HEK293T (cell line): ENCODE results near the gene SUCLG2.

ENCODE experiments used
- BHLHE40 ChIP-seq: fragments of 450-650 bp; IDR thresholded peaks from 2 replicates; pipeline ENCODE4 v1.6.1; 2016; ENCODE audit warnings: mild to moderate bottlenecking, moderate library complexity, borderline replicate concordance
- FOXA1 ChIP-seq: fragments of 450-650 bp; IDR thresholded peaks from 2 replicates; pipeline ENCODE4 v1.6.1; 2016; ENCODE audit warnings: mild to moderate bottlenecking
- L3MBTL2 ChIP-seq: fragments of 450-650 bp; conservative IDR thresholded peaks from 2 replicates; pipeline ENCODE4 v1.6.1; 2016; ENCODE audit warnings: mild to moderate bottlenecking
- LEF1 ChIP-seq: fragments of 450-650 bp; IDR thresholded peaks from 2 replicates; pipeline ENCODE4 v1.6.1; 2017; ENCODE audit warnings: mild to moderate bottlenecking, borderline replicate concordance
- SUZ12 ChIP-seq: fragments of 450-650 bp; IDR thresholded peaks from 2 replicates; pipeline ENCODE4 v1.6.1; 2016; ENCODE audit warnings: mild to moderate bottlenecking

DNA sequence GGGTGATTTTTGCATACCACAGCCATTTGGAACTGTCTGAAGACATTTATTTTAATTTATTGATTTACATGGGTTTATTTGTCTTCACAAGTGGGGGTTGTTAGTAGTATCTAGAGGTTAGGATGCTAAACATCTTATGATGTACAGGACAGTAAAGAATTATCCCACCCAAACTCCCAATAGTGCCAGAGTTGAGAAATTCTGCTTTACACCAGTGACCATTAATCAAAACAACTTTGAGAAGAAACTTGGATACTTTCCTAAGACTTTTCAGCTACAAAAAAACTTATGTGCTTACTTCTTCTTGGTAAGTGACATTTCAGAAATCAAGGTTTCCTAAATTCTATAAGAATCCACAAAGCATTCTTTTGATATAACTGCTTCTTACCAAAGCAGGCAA is 156.7 kb downstream of the SUCLG2 start:
- TF ChIP-seq SUZ12: no peak
- no peak for TF ChIP-seq FOXA1
- TF ChIP-seq LEF1: no peak
- TF ChIP-seq BHLHE40: no peak
- TF ChIP-seq L3MBTL2: no peak
